ENCODE data around the gene TMEM54.

TMEM54 gene

GRCh38 chr1:32899586-32900296 is 1.4 kb downstream of the TMEM54 start:
- TF ChIP-seq POLR2AphosphoS5 (IDR thresholded peaks at IDR 0.05; ENCODE audit: low read depth) (no peak), SPI1 (IDR thresholded peaks at IDR 0.05; ENCODE audit: borderline replicate concordance, low read depth) (no peak), GABPA (IDR thresholded peaks at IDR 0.05; ENCODE audit: low read depth) (no peak), REST (IDR thresholded peaks at IDR 0.05; ENCODE audit: insufficient replicate concordance, low read depth) (no peak), CTCF (IDR thresholded peaks at IDR 0.05; ENCODE audit: insufficient read depth, low read length) (no peak)
- peaks cover 35% of the 10 kb centered on the region for H3K27me3 ChIP-seq (ENCODE audit: insufficient read depth, poor library complexity, severe bottlenecking)
- no peak overlapping the region for H3K27ac ChIP-seq (replicated peaks)
- no peak overlapping the region for H3K4me3 ChIP-seq (replicated peaks; ENCODE audit: insufficient read depth, low read length)
- no peak for DNase-seq (ENCODE audit: low read depth in 1 of 2, low spot score in 1 of 2)

GRCh38 chr1:32898958-32899357 is 2.2 kb downstream of the TMEM54 start:
- Histone ChIP-seq H3K27ac (replicated peaks) (no peak overlapping the region), H3K27me3 (ENCODE audit: insufficient read depth, poor library complexity, severe bottlenecking) (peaks cover 37% of the 10 kb centered on the region), H3K4me3 (replicated peaks; ENCODE audit: insufficient read depth, low read length) (no peak overlapping the region)
- DNase-seq (ENCODE audit: low read depth in 1 of 2, low spot score in 1 of 2), result no peak
- TF ChIP-seq SPI1 (IDR thresholded peaks at IDR 0.05; ENCODE audit: borderline replicate concordance, low read depth), result no peak
- TF ChIP-seq GABPA (IDR thresholded peaks at IDR 0.05; ENCODE audit: low read depth), result no peak
- no peak for TF ChIP-seq CTCF (IDR thresholded peaks at IDR 0.05; ENCODE audit: insufficient read depth, low read length)
- no peak for TF ChIP-seq POLR2AphosphoS5 (IDR thresholded peaks at IDR 0.05; ENCODE audit: low read depth)
- no peak for TF ChIP-seq REST (IDR thresholded peaks at IDR 0.05; ENCODE audit: insufficient replicate concordance, low read depth)

GRCh38 chr1:32898056-32898455 is 3.1 kb downstream of the TMEM54 start:
- Histone ChIP-seq H3K27ac (replicated peaks) (no peak overlapping the region), H3K4me3 (replicated peaks; ENCODE audit: insufficient read depth, low read length) (no peak overlapping the region), H3K27me3 (ENCODE audit: insufficient read depth, poor library complexity, severe bottlenecking) (peaks cover 43% of the 10 kb centered on the region)
- TF ChIP-seq GABPA (IDR thresholded peaks at IDR 0.05; ENCODE audit: low read depth) (no peak), CTCF (IDR thresholded peaks at IDR 0.05; ENCODE audit: insufficient read depth, low read length) (no peak), REST (IDR thresholded peaks at IDR 0.05; ENCODE audit: insufficient replicate concordance, low read depth) (no peak), SPI1 (IDR thresholded peaks at IDR 0.05; ENCODE audit: borderline replicate concordance, low read depth) (no peak), POLR2AphosphoS5 (IDR thresholded peaks at IDR 0.05; ENCODE audit: low read depth) (no peak)
- DNase-seq (ENCODE audit: low read depth in 1 of 2, low spot score in 1 of 2), result no peak
